ENCODE results near the gene HIRA. TPM values are rescaled to one million over a fixed set of nuclear protein-coding genes. Genes with fewer than 3 reads are reported as not detected.
A peak's percentile ranks its signal among the peaks of the same experiment; 100 is the strongest.

Gene HIRA
- total RNA-seq, 2 donors from 2014 or later = 15.3 to 21.8 TPM

DNA sequence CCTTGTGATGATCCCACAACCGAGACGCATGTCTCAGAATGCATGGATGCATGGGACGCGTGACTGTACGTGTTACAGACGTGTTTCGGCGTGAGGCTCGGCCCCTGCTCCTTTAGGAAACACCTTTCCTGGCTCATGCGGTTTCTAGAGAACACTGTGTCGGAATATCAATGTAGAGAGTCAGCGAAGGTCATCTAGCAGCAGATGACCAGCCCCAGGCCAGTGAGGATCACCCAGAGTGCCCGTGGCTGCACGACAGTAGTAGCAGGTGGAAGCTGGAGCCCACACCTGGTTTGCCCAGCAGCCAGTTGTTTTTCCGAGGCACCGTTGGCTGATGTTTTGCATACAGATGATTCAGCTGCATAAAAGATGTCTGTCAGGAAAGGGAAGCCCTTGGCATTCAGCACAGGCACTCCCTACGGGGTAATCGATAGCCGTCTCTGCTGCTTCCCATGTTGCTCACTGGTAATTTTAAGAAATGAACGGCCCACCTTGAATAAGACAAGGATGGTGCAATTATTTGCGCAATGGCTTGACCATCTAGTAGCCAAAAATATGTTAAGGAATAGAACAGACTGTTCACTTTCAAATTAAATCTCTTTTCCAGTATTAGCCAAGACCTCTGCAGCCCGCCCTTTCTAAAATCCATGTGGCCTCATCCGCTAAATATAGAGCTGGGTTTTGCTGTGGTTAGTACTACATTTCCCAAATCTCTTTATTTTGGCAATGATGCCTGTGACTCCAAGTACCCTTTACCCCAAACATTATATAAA is 138.9 kb downstream of the HIRA start:
- 79% methylated on average over 23 of the region's 23 CpGs for WGBS
- no peak for DNase-seq (ENCODE audit: low spot score)
- Histone ChIP-seq H3K27ac (peak overlapping the region; percentile 73 to 78), H3K4me1 (replicated peaks) (no peaks in the 10 kb centered on the region), H3K4me3 (peak overlapping the region; percentile 93 to 96), H3K9me3 (no peaks in the 10 kb centered on the region), H3K36me3 (no peaks in the 10 kb centered on the region), H3K27me3 (replicated peaks; ENCODE audit: insufficient read depth) (no peaks in the 10 kb centered on the region)
- TF ChIP-seq POLR2AphosphoS5 (IDR thresholded peaks at IDR 0.05) (no peak), POLR2A (IDR thresholded peaks at IDR 0.05) (no peak)
- TF ChIP-seq, protein P1, sequence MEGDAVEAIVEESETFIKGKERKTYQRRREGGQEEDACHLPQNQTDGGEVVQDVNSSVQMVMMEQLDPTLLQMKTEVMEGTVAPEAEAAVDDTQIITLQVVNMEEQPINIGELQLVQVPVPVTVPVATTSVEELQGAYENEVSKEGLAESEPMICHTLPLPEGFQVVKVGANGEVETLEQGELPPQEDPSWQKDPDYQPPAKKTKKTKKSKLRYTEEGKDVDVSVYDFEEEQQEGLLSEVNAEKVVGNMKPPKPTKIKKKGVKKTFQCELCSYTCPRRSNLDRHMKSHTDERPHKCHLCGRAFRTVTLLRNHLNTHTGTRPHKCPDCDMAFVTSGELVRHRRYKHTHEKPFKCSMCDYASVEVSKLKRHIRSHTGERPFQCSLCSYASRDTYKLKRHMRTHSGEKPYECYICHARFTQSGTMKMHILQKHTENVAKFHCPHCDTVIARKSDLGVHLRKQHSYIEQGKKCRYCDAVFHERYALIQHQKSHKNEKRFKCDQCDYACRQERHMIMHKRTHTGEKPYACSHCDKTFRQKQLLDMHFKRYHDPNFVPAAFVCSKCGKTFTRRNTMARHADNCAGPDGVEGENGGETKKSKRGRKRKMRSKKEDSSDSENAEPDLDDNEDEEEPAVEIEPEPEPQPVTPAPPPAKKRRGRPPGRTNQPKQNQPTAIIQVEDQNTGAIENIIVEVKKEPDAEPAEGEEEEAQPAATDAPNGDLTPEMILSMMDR (IDR thresholded peaks at IDR 0.05) = no peak
- intact Hi-C loops (cut with DNase I) = loop anchor here (5.0 to 10.0 kb wide), 3 partner anchors 115 to 185 kb away; partner anchors contain the start of genes C22orf39, CDC45, SLC25A1 and UFD1

DNA sequence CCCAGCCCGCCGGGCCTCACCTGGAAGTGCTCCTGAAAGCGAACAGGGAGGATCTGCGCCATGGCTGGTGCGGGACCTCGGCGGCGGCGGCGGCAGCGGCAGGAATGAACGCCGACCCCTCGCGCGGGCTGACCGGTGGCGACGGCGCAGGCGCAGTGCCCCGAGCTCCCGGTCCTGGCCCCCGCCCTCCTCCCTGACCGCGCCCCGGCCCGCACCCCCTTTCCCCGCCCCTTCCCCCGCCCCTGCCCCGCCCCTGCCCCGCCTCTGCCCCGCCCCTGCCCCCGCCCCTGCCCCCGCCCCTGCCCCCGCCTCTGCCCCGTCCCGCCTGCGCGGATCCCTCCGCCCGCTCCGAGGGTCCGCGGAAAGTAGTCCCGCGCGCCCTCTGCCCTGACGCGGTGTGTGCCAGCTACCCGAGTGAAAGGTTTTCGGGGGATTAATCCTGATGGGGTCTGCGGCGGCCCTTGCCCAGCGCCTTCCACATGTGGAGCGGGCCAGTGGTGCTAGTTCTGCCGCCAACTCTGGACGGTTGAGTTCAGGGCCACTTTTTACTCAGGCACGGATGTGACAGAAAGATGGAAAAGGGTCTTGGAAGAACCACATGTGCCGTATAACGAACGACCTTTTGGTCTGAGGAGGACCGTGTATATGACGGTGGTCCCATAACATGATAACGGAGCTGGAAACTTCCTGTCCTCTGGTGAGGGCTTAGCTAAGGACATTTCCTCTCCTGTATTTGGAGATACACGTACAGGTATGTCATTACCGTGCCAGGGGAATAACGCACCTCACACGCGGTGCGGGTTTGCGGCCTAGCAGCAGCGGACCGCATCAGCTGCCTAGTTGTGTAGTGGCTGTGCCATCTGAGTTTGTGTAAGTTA is 139.7 kb downstream of the HIRA start, which contains the start of gene CLTCL1:
Gene CLTCL1 (minus strand): TSS at position 140 of the 878 bp plus-strand sequence. CDS start 78 bp downstream, at position 62.
- Histone ChIP-seq H3K36me3 (no peaks in the 10 kb centered on the region), H3K27ac (peak within 1 kb of the TSS; percentile 73 to 78), H3K4me3 (peak within 1 kb of the TSS; percentile 93 to 96), H3K27me3 (replicated peaks; ENCODE audit: insufficient read depth) (no peaks in the 10 kb centered on the region), H3K4me1 (replicated peaks) (no peaks in the 10 kb centered on the region), H3K9me3 (no peaks in the 10 kb centered on the region)
- 6% methylated on average over 40 of the region's 74 CpGs for WGBS
- peak; percentile 29 for TF ChIP-seq POLR2AphosphoS5 (IDR thresholded peaks at IDR 0.05)
- TF ChIP-seq POLR2A (IDR thresholded peaks at IDR 0.05) = peak; percentile 18
- TF ChIP-seq, protein P1 (IDR thresholded peaks at IDR 0.05) = no peak
- intact Hi-C loops (cut with DNase I) = loop anchor here (5.0 to 10.0 kb wide), 3 partner anchors 115 to 185 kb away; partner anchors contain the start of genes C22orf39, CDC45, SLC25A1 and UFD1
- peak; percentile 80 for DNase-seq (ENCODE audit: low spot score)

DNA sequence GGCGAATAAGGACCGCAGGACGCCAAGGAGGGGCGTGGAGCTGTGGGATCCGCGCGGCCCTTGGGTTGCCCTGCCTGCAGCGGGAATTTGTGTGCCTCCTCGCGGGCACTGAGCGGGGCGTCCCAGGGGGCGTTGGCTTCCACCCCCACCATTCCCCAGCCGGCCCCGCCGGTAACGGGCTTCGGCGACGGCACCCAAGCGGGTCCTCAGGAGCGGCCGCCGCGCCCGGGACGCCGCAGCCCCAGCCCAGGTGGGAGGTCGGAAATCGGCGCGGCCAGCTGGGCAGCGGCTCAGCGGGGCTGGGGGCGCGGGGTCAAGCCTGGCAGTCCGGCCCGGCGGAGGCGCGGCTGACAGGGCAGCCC is 140.3 kb downstream of the HIRA start:
- Histone ChIP-seq H3K36me3 (no peaks in the 10 kb centered on the region), H3K9me3 (no peaks in the 10 kb centered on the region), H3K4me3 (peak overlapping the region; percentile 93 to 96), H3K27ac (peak overlapping the region; percentile 59 to 71), H3K27me3 (replicated peaks; ENCODE audit: insufficient read depth) (no peaks in the 10 kb centered on the region), H3K4me1 (replicated peaks) (no peaks in the 10 kb centered on the region)
- DNase-seq (ENCODE audit: low spot score) = peak; percentile 8
- WGBS = 0% methylated on average over 12 of the region's 41 CpGs
- intact Hi-C loops (cut with DNase I) = loop anchor here (5.0 to 10.0 kb wide), 3 partner anchors 114 to 186 kb away; partner anchors contain the start of genes C22orf39, CDC45, SLC25A1 and UFD1
- TF ChIP-seq POLR2A (IDR thresholded peaks at IDR 0.05) (no peak), POLR2AphosphoS5 (IDR thresholded peaks at IDR 0.05) (no peak)
- TF ChIP-seq, protein P1 (IDR thresholded peaks at IDR 0.05) = no peak

DNA sequence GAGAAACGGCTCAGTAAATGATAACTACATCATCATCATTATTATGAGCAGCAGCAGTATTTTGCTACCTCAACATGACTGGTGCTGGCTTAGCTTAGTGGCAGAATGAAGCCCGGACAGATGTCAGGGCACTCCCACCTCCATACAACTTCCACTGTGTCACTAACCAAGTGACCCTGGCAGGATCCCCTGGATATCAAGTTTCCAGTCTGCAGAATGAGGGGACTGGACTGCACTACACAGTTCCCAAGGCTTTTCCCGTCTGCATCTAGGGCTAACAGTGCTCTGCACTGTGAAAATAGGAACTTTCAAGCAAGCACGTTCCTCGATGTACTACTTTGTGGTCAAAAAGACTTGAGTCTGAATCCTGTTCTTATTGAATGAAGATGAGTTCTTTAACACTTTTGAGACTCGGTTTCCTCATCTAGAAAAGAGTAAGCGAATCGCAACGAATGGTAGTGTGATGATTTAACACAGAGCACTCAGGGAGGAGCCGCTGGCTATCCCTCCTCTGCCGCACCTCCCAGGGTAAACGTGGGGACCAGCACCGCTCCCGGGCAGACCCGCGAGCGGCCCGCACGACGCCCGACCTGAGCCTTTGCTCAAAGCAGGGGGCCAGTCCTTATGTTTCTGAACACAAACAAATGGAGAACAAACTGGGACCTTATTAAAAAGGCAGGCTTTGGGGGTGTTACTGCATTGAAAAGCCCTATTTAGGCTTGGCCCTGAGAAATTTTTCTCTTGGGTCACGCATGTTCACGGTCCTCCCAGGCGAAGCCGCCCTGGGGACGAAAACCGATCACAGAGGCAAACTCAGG is 140.9 kb downstream of the HIRA start:
- WGBS = 22% methylated on average over 27 of the region's 27 CpGs
- Histone ChIP-seq H3K36me3 (no peaks in the 10 kb centered on the region), H3K4me1 (replicated peaks) (no peaks in the 10 kb centered on the region), H3K27ac (peak overlapping the region in 1 of 2 donors; percentile 59), H3K27me3 (replicated peaks; ENCODE audit: insufficient read depth) (no peaks in the 10 kb centered on the region), H3K4me3 (peak overlapping the region; percentile 93 to 96), H3K9me3 (no peaks in the 10 kb centered on the region)
- DNase-seq (ENCODE audit: low spot score) = no peak
- no peak for TF ChIP-seq POLR2AphosphoS5 (IDR thresholded peaks at IDR 0.05)
- TF ChIP-seq POLR2A (IDR thresholded peaks at IDR 0.05) = no peak
- TF ChIP-seq, protein P1 (IDR thresholded peaks at IDR 0.05) = no peak
- intact Hi-C loops (cut with DNase I) = loop anchor here (5.0 to 10.0 kb wide), 3 partner anchors 113 to 187 kb away; partner anchors contain the start of genes C22orf39, CDC45, SLC25A1 and UFD1

Measured in prostate gland (tissue), 2 donors.